Measurements from ENCODE around the gene PSMB2. TPM values are rescaled to one million over a fixed set of nuclear protein-coding genes. Genes with fewer than 3 reads are reported as not detected.

Gene PSMB2
- total and polyA plus RNA-seq, 2 donors = 32.8 to 62.0 TPM

GRCh38 chr1:35672116-35672515 lies 30.8 kb upstream of the PSMB2 start:
- WGBS = 96% methylated on average over 6 of the region's 6 CpGs

GRCh38 chr1:35668506-35668905 lies 27.2 kb upstream of the PSMB2 start:
- Histone ChIP-seq H3K4me3 (ENCODE audit: low read length in 2 of 2) (no peak overlapping the region), H3K36me3 (ENCODE audit: control insufficient read depth in 2 of 2, insufficient read depth in 2 of 2, low read length in 1 of 2) (no peaks in the 10 kb centered on the region), H3K27ac (ENCODE audit: low read depth in 1 of 2, low read length in 1 of 2) (no peak overlapping the region), H3K4me1 (ENCODE audit: control insufficient read depth in 2 of 2, insufficient read depth in 2 of 2, low read length in 2 of 2) (no peaks in the 10 kb centered on the region), H3K27me3 (ENCODE audit: control insufficient read depth in 2 of 2, insufficient read depth in 1 of 2, low read length in 1 of 2) (peaks cover 0 to 5% of the 10 kb centered on the region in 2 donors), H3K9me3 (ENCODE audit: control insufficient read depth in 2 of 2, insufficient read depth in 1 of 2, low read length in 1 of 2) (no peaks in the 10 kb centered on the region)
- DNase-seq (ENCODE audit: low read depth in 6 of 9, low spot score in 9 of 9) = no peak
- WGBS = 95% methylated on average over 5 of the region's 5 CpGs

More at GRCh38 chr1:35672116-35672515, 30.8 kb upstream of the PSMB2 start:
- Histone ChIP-seq H3K27ac (ENCODE audit: low read depth in 1 of 2, low read length in 1 of 2) (no peak overlapping the region), H3K36me3 (ENCODE audit: control insufficient read depth in 2 of 2, insufficient read depth in 2 of 2, low read length in 1 of 2) (no peaks in the 10 kb centered on the region), H3K4me3 (ENCODE audit: low read length in 2 of 2) (no peak overlapping the region), H3K27me3 (ENCODE audit: control insufficient read depth in 2 of 2, insufficient read depth in 1 of 2, low read length in 1 of 2) (peaks cover 0 to 5% of the 10 kb centered on the region in 2 donors), H3K9me3 (ENCODE audit: control insufficient read depth in 2 of 2, insufficient read depth in 1 of 2, low read length in 1 of 2) (no peaks in the 10 kb centered on the region), H3K4me1 (ENCODE audit: control insufficient read depth in 2 of 2, insufficient read depth in 2 of 2, low read length in 2 of 2) (no peaks in the 10 kb centered on the region)
- no peak for DNase-seq (ENCODE audit: low read depth in 6 of 9, low spot score in 9 of 9)

GRCh38 chr1:35666916-35667315 lies 25.6 kb upstream of the PSMB2 start:
- Histone ChIP-seq H3K4me1 (ENCODE audit: control insufficient read depth in 2 of 2, insufficient read depth in 2 of 2, low read length in 2 of 2) (no peaks in the 10 kb centered on the region), H3K4me3 (ENCODE audit: low read length in 2 of 2) (no peak overlapping the region), H3K27ac (ENCODE audit: low read depth in 1 of 2, low read length in 1 of 2) (no peak overlapping the region), H3K36me3 (ENCODE audit: control insufficient read depth in 2 of 2, insufficient read depth in 2 of 2, low read length in 1 of 2) (no peaks in the 10 kb centered on the region), H3K9me3 (ENCODE audit: control insufficient read depth in 2 of 2, insufficient read depth in 1 of 2, low read length in 1 of 2) (no peaks in the 10 kb centered on the region), H3K27me3 (ENCODE audit: control insufficient read depth in 2 of 2, insufficient read depth in 1 of 2, low read length in 1 of 2) (peaks cover 0 to 5% of the 10 kb centered on the region in 2 donors)
- 70% methylated on average over 1 of the region's 1 CpG for WGBS
- no peak for DNase-seq (ENCODE audit: low read depth in 6 of 9, low spot score in 9 of 9)

GRCh38 chr1:35666216-35666615 lies 24.9 kb upstream of the PSMB2 start:
- no peaks in the 10 kb centered on the region for H3K4me1 ChIP-seq (ENCODE audit: control insufficient read depth in 2 of 2, insufficient read depth in 2 of 2, low read length in 2 of 2)
- WGBS = 93% methylated on average over 2 of the region's 2 CpGs
- H3K36me3 ChIP-seq (ENCODE audit: control insufficient read depth in 2 of 2, insufficient read depth in 2 of 2, low read length in 1 of 2) = no peaks in the 10 kb centered on the region
- no peaks in the 10 kb centered on the region for H3K9me3 ChIP-seq (ENCODE audit: control insufficient read depth in 2 of 2, insufficient read depth in 1 of 2, low read length in 1 of 2)
- DNase-seq (ENCODE audit: low read depth in 6 of 9, low spot score in 9 of 9) = no peak
- H3K27me3 ChIP-seq (ENCODE audit: control insufficient read depth in 2 of 2, insufficient read depth in 1 of 2, low read length in 1 of 2) = peaks cover 0 to 5% of the 10 kb centered on the region in 2 donors
- no peak overlapping the region for H3K4me3 ChIP-seq (ENCODE audit: low read length in 2 of 2)
- H3K27ac ChIP-seq (ENCODE audit: low read depth in 1 of 2, low read length in 1 of 2) = no peak overlapping the region

GRCh38 chr1:35663434-35663833 lies 22.1 kb upstream of the PSMB2 start:
- whole genome bisulfite sequencing = 86% methylated on average over 9 of the region's 9 CpGs
- no peaks in the 10 kb centered on the region for H3K4me1 ChIP-seq (ENCODE audit: control insufficient read depth in 2 of 2, insufficient read depth in 2 of 2, low read length in 2 of 2)
- no peaks in the 10 kb centered on the region for H3K36me3 ChIP-seq (ENCODE audit: control insufficient read depth in 2 of 2, insufficient read depth in 2 of 2, low read length in 1 of 2)
- DNase-seq (ENCODE audit: low read depth in 6 of 9, low spot score in 9 of 9) = no peak
- no peak overlapping the region for H3K4me3 ChIP-seq (ENCODE audit: low read length in 2 of 2)
- H3K9me3 ChIP-seq (ENCODE audit: control insufficient read depth in 2 of 2, insufficient read depth in 1 of 2, low read length in 1 of 2) = no peaks in the 10 kb centered on the region
- peaks cover 0 to 5% of the 10 kb centered on the region in 2 donors for H3K27me3 ChIP-seq (ENCODE audit: control insufficient read depth in 2 of 2, insufficient read depth in 1 of 2, low read length in 1 of 2)
- no peak overlapping the region for H3K27ac ChIP-seq (ENCODE audit: low read depth in 1 of 2, low read length in 1 of 2)

GRCh38 chr1:35661474-35661795 lies 20.1 kb upstream of the PSMB2 start:
- no peaks in the 10 kb centered on the region for H3K9me3 ChIP-seq (ENCODE audit: control insufficient read depth in 2 of 2, insufficient read depth in 1 of 2, low read length in 1 of 2)
- DNase-seq (ENCODE audit: low read depth in 6 of 9, low spot score in 9 of 9) = peak in 1 of 9 donors; percentile 16
- H3K4me1 ChIP-seq (ENCODE audit: control insufficient read depth in 2 of 2, insufficient read depth in 2 of 2, low read length in 2 of 2) = no peaks in the 10 kb centered on the region
- H3K4me3 ChIP-seq (ENCODE audit: low read length in 2 of 2) = no peak overlapping the region
- no peaks in the 10 kb centered on the region for H3K36me3 ChIP-seq (ENCODE audit: control insufficient read depth in 2 of 2, insufficient read depth in 2 of 2, low read length in 1 of 2)
- 41% methylated on average over 2 of the region's 2 CpGs for WGBS
- H3K27ac ChIP-seq (ENCODE audit: low read depth in 1 of 2, low read length in 1 of 2) = no peak overlapping the region
- H3K27me3 ChIP-seq (ENCODE audit: control insufficient read depth in 2 of 2, insufficient read depth in 1 of 2, low read length in 1 of 2) = no peaks in the 10 kb centered on the region

- 68% methylated on average over 5 of the region's 5 CpGs for WGBS
- no peaks in the 10 kb centered on the region for H3K9me3 ChIP-seq (ENCODE audit: control insufficient read depth in 2 of 2, insufficient read depth in 1 of 2, low read length in 1 of 2)
- DNase-seq (ENCODE audit: low read depth in 6 of 9, low spot score in 9 of 9) = peak in 3 of 9 donors; percentile 21 to 41 (median 23)
- H3K36me3 ChIP-seq (ENCODE audit: control insufficient read depth in 2 of 2, insufficient read depth in 2 of 2, low read length in 1 of 2) = no peaks in the 10 kb centered on the region
- H3K27ac ChIP-seq (ENCODE audit: low read depth in 1 of 2, low read length in 1 of 2) = no peak overlapping the region
- no peaks in the 10 kb centered on the region for H3K4me1 ChIP-seq (ENCODE audit: control insufficient read depth in 2 of 2, insufficient read depth in 2 of 2, low read length in 2 of 2)
- no peaks in the 10 kb centered on the region for H3K27me3 ChIP-seq (ENCODE audit: control insufficient read depth in 2 of 2, insufficient read depth in 1 of 2, low read length in 1 of 2)
- no peak overlapping the region for H3K4me3 ChIP-seq (ENCODE audit: low read length in 2 of 2)
These were observed 19.5 kb upstream of the PSMB2 start for GRCh38 chr1:35660581-35661473.

- no peak overlapping the region for H3K27ac ChIP-seq (ENCODE audit: low read depth in 1 of 2, low read length in 1 of 2)
- no peaks in the 10 kb centered on the region for H3K36me3 ChIP-seq (ENCODE audit: control insufficient read depth in 2 of 2, insufficient read depth in 2 of 2, low read length in 1 of 2)
- no peak for DNase-seq (ENCODE audit: low read depth in 6 of 9, low spot score in 9 of 9)
- 68% methylated on average over 6 of the region's 6 CpGs for WGBS
- no peaks in the 10 kb centered on the region for H3K27me3 ChIP-seq (ENCODE audit: control insufficient read depth in 2 of 2, insufficient read depth in 1 of 2, low read length in 1 of 2)
- no peaks in the 10 kb centered on the region for H3K4me1 ChIP-seq (ENCODE audit: control insufficient read depth in 2 of 2, insufficient read depth in 2 of 2, low read length in 2 of 2)
- H3K9me3 ChIP-seq (ENCODE audit: control insufficient read depth in 2 of 2, insufficient read depth in 1 of 2, low read length in 1 of 2) = no peaks in the 10 kb centered on the region
- H3K4me3 ChIP-seq (ENCODE audit: low read length in 2 of 2) = no peak overlapping the region
These were observed 18.3 kb upstream of the PSMB2 start for GRCh38 chr1:35659589-35659988.

GRCh38 chr1:35657851-35658250 lies 16.5 kb upstream of the PSMB2 start:
- WGBS = 52% methylated on average over 2 of the region's 2 CpGs
- no peak overlapping the region for H3K27ac ChIP-seq (ENCODE audit: low read depth in 1 of 2, low read length in 1 of 2)
- H3K4me3 ChIP-seq (ENCODE audit: low read length in 2 of 2) = no peak overlapping the region
- H3K27me3 ChIP-seq (ENCODE audit: control insufficient read depth in 2 of 2, insufficient read depth in 1 of 2, low read length in 1 of 2) = no peaks in the 10 kb centered on the region
- no peaks in the 10 kb centered on the region for H3K36me3 ChIP-seq (ENCODE audit: control insufficient read depth in 2 of 2, insufficient read depth in 2 of 2, low read length in 1 of 2)
- no peaks in the 10 kb centered on the region for H3K4me1 ChIP-seq (ENCODE audit: control insufficient read depth in 2 of 2, insufficient read depth in 2 of 2, low read length in 2 of 2)
- H3K9me3 ChIP-seq (ENCODE audit: control insufficient read depth in 2 of 2, insufficient read depth in 1 of 2, low read length in 1 of 2) = no peaks in the 10 kb centered on the region
- no peak for DNase-seq (ENCODE audit: low read depth in 6 of 9, low spot score in 9 of 9)
